ENCODE measurements around the gene ATP2B1.

The ATP2B1 gene

DNA sequence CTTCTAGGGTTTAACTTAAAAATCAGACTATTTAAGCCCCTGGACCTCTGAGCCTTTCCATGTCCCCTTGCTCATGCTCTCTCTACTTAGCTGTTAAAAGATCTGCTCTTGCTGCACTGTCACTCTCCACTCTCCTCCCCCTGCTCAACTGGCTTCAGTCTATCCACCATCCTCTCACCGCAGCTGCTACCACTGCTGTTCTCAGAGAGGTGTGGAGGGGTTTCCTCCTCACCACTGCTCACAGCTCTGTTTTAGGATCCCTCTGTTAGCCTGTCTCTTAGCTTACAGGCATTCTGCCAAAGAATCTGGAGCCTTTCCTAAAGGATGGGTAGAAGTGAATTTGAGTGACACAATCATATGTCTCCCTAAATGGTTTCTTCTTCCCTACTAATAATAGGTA, 43.7 kb upstream of the ATP2B1 start:
- TF ChIP-seq FOXP2 (optimal IDR thresholded peaks at IDR 0.05; ENCODE audit: borderline replicate concordance, extremely low read depth, extremely low read length, insufficient read depth) (no peak), POLR2AphosphoS5 (IDR thresholded peaks at IDR 0.05; ENCODE audit: low read depth, low read length) (no peak)
- TF ChIP-seq, protein P1, sequence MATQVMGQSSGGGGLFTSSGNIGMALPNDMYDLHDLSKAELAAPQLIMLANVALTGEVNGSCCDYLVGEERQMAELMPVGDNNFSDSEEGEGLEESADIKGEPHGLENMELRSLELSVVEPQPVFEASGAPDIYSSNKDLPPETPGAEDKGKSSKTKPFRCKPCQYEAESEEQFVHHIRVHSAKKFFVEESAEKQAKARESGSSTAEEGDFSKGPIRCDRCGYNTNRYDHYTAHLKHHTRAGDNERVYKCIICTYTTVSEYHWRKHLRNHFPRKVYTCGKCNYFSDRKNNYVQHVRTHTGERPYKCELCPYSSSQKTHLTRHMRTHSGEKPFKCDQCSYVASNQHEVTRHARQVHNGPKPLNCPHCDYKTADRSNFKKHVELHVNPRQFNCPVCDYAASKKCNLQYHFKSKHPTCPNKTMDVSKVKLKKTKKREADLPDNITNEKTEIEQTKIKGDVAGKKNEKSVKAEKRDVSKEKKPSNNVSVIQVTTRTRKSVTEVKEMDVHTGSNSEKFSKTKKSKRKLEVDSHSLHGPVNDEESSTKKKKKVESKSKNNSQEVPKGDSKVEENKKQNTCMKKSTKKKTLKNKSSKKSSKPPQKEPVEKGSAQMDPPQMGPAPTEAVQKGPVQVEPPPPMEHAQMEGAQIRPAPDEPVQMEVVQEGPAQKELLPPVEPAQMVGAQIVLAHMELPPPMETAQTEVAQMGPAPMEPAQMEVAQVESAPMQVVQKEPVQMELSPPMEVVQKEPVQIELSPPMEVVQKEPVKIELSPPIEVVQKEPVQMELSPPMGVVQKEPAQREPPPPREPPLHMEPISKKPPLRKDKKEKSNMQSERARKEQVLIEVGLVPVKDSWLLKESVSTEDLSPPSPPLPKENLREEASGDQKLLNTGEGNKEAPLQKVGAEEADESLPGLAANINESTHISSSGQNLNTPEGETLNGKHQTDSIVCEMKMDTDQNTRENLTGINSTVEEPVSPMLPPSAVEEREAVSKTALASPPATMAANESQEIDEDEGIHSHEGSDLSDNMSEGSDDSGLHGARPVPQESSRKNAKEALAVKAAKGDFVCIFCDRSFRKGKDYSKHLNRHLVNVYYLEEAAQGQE (IDR thresholded peaks at IDR 0.05; ENCODE audit: insufficient read depth in 1 of 2, low read depth in 2 of 2, low read length in 2 of 2), result no peak

DNA sequence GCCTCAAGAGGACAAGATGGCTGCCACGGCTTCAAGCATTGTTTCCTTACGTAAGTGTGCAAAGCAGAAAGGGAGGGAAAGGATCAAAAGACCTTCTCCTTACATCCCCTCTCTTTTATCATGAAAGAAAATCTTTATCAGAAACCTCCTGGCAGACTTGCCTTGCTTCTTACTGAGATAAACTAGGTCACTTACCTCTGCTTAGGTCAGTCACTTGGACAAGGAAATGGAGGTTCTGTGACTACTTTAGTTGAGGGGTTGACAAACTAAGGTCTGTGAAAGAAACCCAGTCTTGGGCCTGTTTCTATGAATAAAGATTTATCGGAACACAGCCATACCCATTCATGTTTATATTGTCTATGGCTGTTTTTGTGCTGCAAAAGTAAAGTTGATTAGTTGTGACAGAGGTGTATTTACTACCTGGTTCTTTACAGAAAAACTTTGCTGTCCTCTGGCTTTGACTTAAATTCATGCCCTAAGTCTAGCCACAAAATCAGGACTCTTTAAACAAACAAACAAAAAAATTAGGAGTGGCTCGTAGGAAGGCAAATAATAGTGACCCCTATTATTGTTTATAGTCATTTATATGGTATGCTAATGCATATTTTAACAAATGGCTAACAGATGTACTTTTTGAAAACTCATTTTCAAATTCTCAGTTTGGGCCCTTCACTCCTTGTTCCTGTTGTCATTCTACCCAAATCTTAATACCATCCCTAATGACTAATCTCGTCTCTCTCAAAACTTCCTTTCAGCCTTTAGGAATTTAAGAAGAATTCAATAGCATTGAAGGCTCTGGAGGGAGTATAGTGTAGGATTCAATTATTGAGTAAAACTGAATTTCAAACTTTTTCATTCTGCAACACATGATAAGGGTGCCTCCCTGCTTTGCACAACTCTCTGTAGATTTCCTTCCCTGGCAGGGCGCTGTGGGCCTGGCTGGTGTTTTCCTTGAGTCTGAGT, 42.0 kb upstream of the ATP2B1 start:
- TF ChIP-seq TAF1 (IDR thresholded peaks at IDR 0.05; ENCODE audit: borderline replicate concordance, insufficient read depth, low read length), result no peak
- TF ChIP-seq FOXP2 (optimal IDR thresholded peaks at IDR 0.05; ENCODE audit: borderline replicate concordance, extremely low read depth, extremely low read length, insufficient read depth), result no peak
- TF ChIP-seq, protein P1 (IDR thresholded peaks at IDR 0.05; ENCODE audit: insufficient read depth in 1 of 2, low read depth in 2 of 2, low read length in 2 of 2), result no peak
- TF ChIP-seq POLR2AphosphoS5 (IDR thresholded peaks at IDR 0.05; ENCODE audit: low read depth, low read length), result no peak
- no peak for TF ChIP-seq SIN3A (IDR thresholded peaks at IDR 0.05; ENCODE audit: borderline replicate concordance, insufficient read depth, low read length)

DNA sequence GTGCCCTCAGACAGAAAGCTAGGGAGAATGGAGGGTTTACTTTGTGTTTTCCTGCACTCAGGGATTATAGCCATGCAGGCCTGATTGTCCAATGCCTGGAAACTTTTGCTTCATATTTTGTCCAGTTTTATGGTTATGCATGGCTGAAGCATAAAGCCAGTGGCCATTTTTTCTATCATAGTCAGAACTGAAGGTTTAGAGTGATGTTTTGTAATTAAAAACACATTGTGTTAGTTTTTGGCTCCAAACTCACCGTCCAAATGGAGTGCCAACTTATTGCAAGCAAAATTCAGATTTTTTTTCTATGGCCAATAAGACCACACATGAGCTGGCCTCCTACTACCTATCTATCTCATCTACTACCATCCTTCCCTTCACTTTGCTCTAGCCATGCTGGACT, 40.2 kb upstream of the ATP2B1 start:
- TF ChIP-seq SIN3A (IDR thresholded peaks at IDR 0.05; ENCODE audit: borderline replicate concordance, insufficient read depth, low read length) (no peak), TAF1 (IDR thresholded peaks at IDR 0.05; ENCODE audit: borderline replicate concordance, insufficient read depth, low read length) (no peak), FOXP2 (optimal IDR thresholded peaks at IDR 0.05; ENCODE audit: borderline replicate concordance, extremely low read depth, extremely low read length, insufficient read depth) (no peak), POLR2AphosphoS5 (IDR thresholded peaks at IDR 0.05; ENCODE audit: low read depth, low read length) (no peak)
- TF ChIP-seq, protein P1 (IDR thresholded peaks at IDR 0.05; ENCODE audit: insufficient read depth in 1 of 2, low read depth in 2 of 2, low read length in 2 of 2), result no peak

DNA sequence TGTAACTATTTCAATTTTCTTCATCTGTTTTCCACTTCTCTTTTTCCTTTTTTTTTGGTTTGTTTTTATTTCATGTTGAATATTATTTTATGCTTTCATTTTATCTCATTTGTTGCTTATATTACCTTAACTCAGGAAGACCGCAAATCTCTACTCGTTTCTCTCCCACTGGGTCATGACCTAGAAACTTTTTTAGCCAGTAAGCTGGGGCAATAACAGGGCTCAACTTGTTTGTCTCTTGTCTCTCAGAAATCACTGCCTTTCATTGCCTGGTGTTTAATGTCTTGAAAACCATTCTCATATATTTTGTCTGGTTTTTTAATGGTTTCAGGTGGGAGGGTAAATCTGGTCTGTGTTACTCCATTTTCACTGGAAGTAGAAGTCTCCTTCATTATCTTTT, 36.6 kb upstream of the ATP2B1 start:
- TF ChIP-seq, protein P1 (IDR thresholded peaks at IDR 0.05; ENCODE audit: insufficient read depth in 1 of 2, low read depth in 2 of 2, low read length in 2 of 2), result no peak
- TF ChIP-seq POLR2AphosphoS5 (IDR thresholded peaks at IDR 0.05; ENCODE audit: low read depth, low read length) (no peak), TAF1 (IDR thresholded peaks at IDR 0.05; ENCODE audit: borderline replicate concordance, insufficient read depth, low read length) (no peak), SIN3A (IDR thresholded peaks at IDR 0.05; ENCODE audit: borderline replicate concordance, insufficient read depth, low read length) (no peak), FOXP2 (optimal IDR thresholded peaks at IDR 0.05; ENCODE audit: borderline replicate concordance, extremely low read depth, extremely low read length, insufficient read depth) (no peak)
